ENCODE data around the gene CRISPLD2.

DNA sequence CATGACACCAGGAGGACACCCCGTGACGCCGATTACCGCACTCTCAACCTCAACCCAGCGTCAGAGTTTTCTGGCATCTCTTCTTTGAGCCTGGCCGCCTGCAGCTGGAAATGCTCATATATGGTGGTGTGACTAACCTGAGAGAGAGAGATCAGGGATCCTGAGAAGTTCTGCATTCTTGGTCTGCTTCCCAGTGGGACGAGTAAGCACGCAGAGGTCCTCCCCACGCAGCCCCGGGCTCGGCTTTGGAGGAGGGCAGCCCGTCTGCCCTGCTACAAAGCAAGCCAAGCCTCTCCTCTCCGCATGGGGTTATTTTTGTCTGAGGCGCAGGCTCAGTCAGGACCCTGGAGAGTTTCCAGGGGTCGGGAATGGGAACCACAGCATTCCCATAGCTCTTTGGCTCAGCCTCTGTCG, 16.5 kb downstream of the CRISPLD2 start:
- TF ChIP-seq, protein P1, sequence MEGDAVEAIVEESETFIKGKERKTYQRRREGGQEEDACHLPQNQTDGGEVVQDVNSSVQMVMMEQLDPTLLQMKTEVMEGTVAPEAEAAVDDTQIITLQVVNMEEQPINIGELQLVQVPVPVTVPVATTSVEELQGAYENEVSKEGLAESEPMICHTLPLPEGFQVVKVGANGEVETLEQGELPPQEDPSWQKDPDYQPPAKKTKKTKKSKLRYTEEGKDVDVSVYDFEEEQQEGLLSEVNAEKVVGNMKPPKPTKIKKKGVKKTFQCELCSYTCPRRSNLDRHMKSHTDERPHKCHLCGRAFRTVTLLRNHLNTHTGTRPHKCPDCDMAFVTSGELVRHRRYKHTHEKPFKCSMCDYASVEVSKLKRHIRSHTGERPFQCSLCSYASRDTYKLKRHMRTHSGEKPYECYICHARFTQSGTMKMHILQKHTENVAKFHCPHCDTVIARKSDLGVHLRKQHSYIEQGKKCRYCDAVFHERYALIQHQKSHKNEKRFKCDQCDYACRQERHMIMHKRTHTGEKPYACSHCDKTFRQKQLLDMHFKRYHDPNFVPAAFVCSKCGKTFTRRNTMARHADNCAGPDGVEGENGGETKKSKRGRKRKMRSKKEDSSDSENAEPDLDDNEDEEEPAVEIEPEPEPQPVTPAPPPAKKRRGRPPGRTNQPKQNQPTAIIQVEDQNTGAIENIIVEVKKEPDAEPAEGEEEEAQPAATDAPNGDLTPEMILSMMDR (IDR thresholded peaks at IDR 0.05), result no peak
- no peak for TF ChIP-seq POLR2A (IDR thresholded peaks at IDR 0.05)
